OCI-LY1 (cell line): ENCODE measurements around the gene ZNF333.
"Not testable (repeated sequence)": the region's sequence is repeated elsewhere in the genome, so short reads cannot be mapped to it uniquely, and the experiment has no call there.

Experiments used
- EZH2 ChIP-seq: fragments of 200-600 bp; sonication (generic), shearing (Covaris generic); IDR thresholded peaks from 2 replicates; pipeline ENCODE4 v1.8.0; 2017; ENCODE audit warnings: borderline replicate concordance, mixed run types, mild to moderate bottlenecking, antibody characterized with exemption, low read length, moderate library complexity, mixed read lengths
- TF ChIP-seq, protein P1 (sequence below): fragments of 200-600 bp; sonication (generic), shearing (Covaris generic); IDR thresholded peaks from 2 replicates; pipeline ENCODE4 v1.5.1; 2017; ENCODE audit warnings: mild to moderate bottlenecking, antibody characterized with exemption, low read length, moderate library complexity, mixed read lengths

DNA sequence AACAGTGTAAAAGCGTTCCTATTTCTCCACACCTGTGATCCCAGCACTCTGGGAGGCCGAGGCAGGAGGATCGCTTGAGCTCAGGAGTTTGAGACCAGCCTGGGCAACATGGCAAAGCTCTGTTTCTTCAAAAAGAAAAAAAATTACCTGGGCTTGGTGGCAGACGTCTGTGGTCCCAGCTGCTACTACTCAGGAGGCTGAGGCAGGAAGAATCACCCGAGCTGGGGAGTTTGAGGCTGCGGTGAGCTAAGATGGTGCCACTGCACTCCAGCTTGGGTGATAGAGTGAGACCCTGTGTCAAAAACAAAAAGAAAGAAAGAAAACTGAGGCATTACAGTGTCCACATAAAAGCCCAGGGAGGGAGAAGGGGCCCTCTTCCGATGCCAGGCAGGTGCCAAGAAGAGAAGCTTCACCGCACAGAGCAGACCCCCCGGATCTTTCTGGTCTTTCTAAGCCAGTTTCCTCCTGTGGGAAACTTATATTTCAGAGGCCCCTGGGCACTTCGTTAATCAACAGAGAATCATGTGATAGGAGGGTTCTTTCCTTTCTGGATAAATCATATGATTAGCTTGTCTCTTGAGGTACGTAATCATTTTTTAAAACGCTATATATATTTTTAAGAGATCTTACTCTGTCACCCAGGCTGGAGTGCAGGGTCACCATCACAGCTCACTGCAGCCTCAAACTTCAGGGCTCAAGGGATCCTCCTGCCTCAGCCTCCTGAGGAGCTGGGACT, 88.4 kb downstream of the ZNF333 start, which contains the start of gene ADGRE2:
- TF ChIP-seq, protein P1, sequence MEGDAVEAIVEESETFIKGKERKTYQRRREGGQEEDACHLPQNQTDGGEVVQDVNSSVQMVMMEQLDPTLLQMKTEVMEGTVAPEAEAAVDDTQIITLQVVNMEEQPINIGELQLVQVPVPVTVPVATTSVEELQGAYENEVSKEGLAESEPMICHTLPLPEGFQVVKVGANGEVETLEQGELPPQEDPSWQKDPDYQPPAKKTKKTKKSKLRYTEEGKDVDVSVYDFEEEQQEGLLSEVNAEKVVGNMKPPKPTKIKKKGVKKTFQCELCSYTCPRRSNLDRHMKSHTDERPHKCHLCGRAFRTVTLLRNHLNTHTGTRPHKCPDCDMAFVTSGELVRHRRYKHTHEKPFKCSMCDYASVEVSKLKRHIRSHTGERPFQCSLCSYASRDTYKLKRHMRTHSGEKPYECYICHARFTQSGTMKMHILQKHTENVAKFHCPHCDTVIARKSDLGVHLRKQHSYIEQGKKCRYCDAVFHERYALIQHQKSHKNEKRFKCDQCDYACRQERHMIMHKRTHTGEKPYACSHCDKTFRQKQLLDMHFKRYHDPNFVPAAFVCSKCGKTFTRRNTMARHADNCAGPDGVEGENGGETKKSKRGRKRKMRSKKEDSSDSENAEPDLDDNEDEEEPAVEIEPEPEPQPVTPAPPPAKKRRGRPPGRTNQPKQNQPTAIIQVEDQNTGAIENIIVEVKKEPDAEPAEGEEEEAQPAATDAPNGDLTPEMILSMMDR, result not testable (repeated sequence)
- TF ChIP-seq EZH2, result not testable (repeated sequence)
